Neural progenitor cell (in vitro differentiated cells): ENCODE results near the gene MYCBPAP.

Experiments
- CTCF ChIP-seq: fragments of 200-600 bp; sonication (generic); IDR thresholded peaks from 2 replicates; pipeline ENCODE4 v1.5.1; 2017; ENCODE audit warnings: antibody characterized with exemption, mild to moderate bottlenecking
- EZH2 ChIP-seq: fragments of 200-600 bp; sonication (generic); IDR thresholded peaks from 2 replicates; pipeline ENCODE4 v1.6.1; 2017; ENCODE audit warnings: antibody characterized with exemption, mild to moderate bottlenecking, moderate library complexity

GRCh38 chr17:50474523-50474922, 33.7 kb upstream of the MYCBPAP start:
- TF ChIP-seq CTCF: no peak
- no peak for TF ChIP-seq EZH2
